ENCODE results near the gene MFRP.

- TF ChIP-seq FOXJ3 (CRISPR knock-in tag; IDR thresholded peaks at IDR 0.05; ENCODE audit: borderline replicate concordance): no peak
- TF ChIP-seq CTCF (IDR thresholded peaks at IDR 0.05): no peak
- no peak for TF ChIP-seq ZNF671 (CRISPR knock-in tag; IDR thresholded peaks at IDR 0.05)
- no peak for TF ChIP-seq MAX (CRISPR knock-in tag; IDR thresholded peaks at IDR 0.05)
Observed at GRCh38 chr11:119324189-119324588, 22.3 kb downstream of the MFRP start.
